ENCODE results near the gene CFAP46.

DNA sequence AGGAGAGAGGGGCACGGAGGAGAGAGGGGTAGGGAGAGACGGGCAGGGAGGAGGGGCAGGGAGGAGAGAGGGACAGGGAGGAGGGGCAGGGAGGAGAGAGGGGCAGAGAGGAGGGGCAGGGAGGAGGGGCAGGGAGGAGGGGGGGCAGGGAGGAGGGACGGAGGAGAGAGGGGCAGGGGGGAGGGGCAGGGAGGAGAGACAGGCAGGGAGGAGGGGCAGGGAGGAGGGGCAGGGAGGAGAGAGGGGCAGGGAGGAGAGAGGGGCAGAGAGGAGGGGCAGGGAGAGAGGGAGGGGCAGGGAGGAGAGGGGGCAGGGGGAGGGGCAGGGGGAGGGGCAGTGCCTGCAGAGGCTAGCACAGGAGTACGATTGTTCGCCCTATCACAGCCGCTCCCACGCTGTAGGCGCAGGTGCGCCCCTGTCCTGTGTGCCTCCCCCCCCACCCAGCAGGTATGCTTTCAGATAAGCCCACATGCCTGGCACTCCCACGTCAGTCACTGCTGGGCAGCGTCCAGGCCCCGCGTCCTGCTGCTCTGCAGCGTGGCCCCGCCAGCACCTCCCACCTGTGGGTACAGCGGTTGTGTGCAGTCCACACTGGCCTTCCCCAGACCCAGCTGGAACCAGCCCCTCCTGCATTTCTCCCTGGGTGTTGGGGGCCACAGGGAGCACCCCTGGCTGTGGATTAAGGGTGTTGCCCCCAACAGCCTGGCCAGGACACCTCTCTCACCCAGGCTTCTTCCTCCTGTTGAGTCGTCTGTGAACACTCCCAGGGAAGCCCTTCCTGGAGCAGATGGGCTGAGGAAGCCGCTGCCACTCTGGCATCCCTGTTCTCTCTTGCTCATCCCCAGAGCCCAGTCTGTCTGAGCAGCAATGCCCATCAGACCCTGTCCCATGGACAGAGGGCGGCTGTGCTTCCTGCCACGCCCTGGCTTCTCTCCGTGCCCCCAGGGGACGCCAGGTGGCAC is 167.2 kb downstream of the CFAP46 start:
- no peak for TF ChIP-seq POLR2A (IDR thresholded peaks at IDR 0.05)
- TF ChIP-seq, protein P1, sequence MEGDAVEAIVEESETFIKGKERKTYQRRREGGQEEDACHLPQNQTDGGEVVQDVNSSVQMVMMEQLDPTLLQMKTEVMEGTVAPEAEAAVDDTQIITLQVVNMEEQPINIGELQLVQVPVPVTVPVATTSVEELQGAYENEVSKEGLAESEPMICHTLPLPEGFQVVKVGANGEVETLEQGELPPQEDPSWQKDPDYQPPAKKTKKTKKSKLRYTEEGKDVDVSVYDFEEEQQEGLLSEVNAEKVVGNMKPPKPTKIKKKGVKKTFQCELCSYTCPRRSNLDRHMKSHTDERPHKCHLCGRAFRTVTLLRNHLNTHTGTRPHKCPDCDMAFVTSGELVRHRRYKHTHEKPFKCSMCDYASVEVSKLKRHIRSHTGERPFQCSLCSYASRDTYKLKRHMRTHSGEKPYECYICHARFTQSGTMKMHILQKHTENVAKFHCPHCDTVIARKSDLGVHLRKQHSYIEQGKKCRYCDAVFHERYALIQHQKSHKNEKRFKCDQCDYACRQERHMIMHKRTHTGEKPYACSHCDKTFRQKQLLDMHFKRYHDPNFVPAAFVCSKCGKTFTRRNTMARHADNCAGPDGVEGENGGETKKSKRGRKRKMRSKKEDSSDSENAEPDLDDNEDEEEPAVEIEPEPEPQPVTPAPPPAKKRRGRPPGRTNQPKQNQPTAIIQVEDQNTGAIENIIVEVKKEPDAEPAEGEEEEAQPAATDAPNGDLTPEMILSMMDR (IDR thresholded peaks at IDR 0.05) = no peak
- TF ChIP-seq POLR2AphosphoS5 (IDR thresholded peaks at IDR 0.05) = no peak
- TF ChIP-seq EP300 (IDR thresholded peaks at IDR 0.05) = no peak

Data from upper lobe of left lung (tissue), 4 donors.